Prostate gland (tissue), 2 donors: ENCODE results near the gene IMPA2. TPM values are rescaled to one million over a fixed set of nuclear protein-coding genes. Genes with fewer than 3 reads are reported as not detected.

Source experiments
- DNase-seq: peaks from one replicate; pipeline ENCODE4 v3.0.0-alpha.2; 2019; ENCODE audit warnings: low spot score
- H3K27ac ChIP-seq, 2 donors: fragments of 200-600 bp; sonication (generic); 2 replicates each; pipeline ENCODE4 v1.5.1; 2017 to 2019
- H3K27me3 ChIP-seq: fragments of 200-600 bp; sonication (generic); replicated peaks from 2 replicates; pipeline ENCODE4 v1.5.1; 2019; ENCODE audit not compliant: insufficient read depth
- H3K36me3 ChIP-seq, 2 donors: fragments of 200-600 bp; sonication (generic); 1 replicate in 1 of 2; 2 replicates in 1 of 2; pipeline versions ENCODE4 v1.5.1 to v1.8.1; 2017 to 2019
- H3K4me1 ChIP-seq: fragments of 200-600 bp; sonication (generic); replicated peaks from 2 replicates; pipeline ENCODE4 v1.5.1; 2019
- H3K4me3 ChIP-seq, 2 donors: fragments of 200-600 bp; sonication (generic); 2 replicates each; pipeline ENCODE4 v1.5.1; 2017 to 2019
- H3K9me3 ChIP-seq: fragments of 200-600 bp; sonication (generic); 2 replicates; pipeline ENCODE4 v1.5.1; 2017
- CTCF ChIP-seq, 4 experiments: fragments of 200-600 bp in 2 of 4; fragments of 450-650 bp in 2 of 4; sonication (generic) in 2 of 4; IDR thresholded peaks; 1 replicate in 3 of 4; 2 replicates in 1 of 4; pipeline ENCODE4 v1.5.1; 2016 to 2019; ENCODE audit warnings: antibody characterized with exemption in 4 of 4, mild to moderate bottlenecking in 2 of 4, moderate library complexity in 2 of 4
- POLR2A ChIP-seq: fragments of 450-650 bp; IDR thresholded peaks from one replicate; pipeline ENCODE4 v1.6.1; 2016; ENCODE audit warnings: antibody characterized with exemption, mild to moderate bottlenecking
- POLR2AphosphoS5 ChIP-seq: sonication (generic); formaldehyde crosslinking; IDR thresholded peaks from one replicate; pipeline ENCODE4 v1.6.1; 2017; ENCODE audit warnings: antibody characterized with exemption
- WGBS: methylation state at CpG from one replicate; pipeline ENCODE4 v1.1.5; 2018; 5-methylcytosine and 5-hydroxymethylcytosine counted together
- intact Hi-C: fragments of 100-400 bp; cut with DNase I; formaldehyde crosslinking; loops from one replicate; pipeline ENCODE4 v1.14.2; 2022
- total RNA-seq, 2 donors: library from RNA; depleted of rRNA; stranded (reverse); fragments of >200 nt; gene quantifications; one replicate each; pipeline ENCODE4 v1.1.0, GENCODE V29; 2016

Gene IMPA2
- total RNA-seq, 2 donors from 2014 or later = 16.6 to 17.9 TPM

- no peaks in the 10 kb centered on the region for H3K4me1 ChIP-seq
- H3K36me3 ChIP-seq = no peaks in the 10 kb centered on the region
- DNase-seq = no peak
- 66% methylated on average over 7 of the region's 7 CpGs for WGBS
- H3K4me3 ChIP-seq = no peak overlapping the region
- intact Hi-C loops = loop anchor here (10.0 kb wide), 2 partner anchors 179 to 379 kb away; partner anchors contain the start of gene CHMP1B
- no peaks in the 10 kb centered on the region for H3K27me3 ChIP-seq
- TF ChIP-seq POLR2A (no peak), CTCF (IDR thresholded peaks at IDR 0.05) (no peak), POLR2AphosphoS5 (no peak)
- no peaks in the 10 kb centered on the region for H3K9me3 ChIP-seq
- no peak overlapping the region for H3K27ac ChIP-seq
Observed at GRCh38 chr18:12033643-12034025, 52.3 kb downstream of the IMPA2 start.

DNA sequence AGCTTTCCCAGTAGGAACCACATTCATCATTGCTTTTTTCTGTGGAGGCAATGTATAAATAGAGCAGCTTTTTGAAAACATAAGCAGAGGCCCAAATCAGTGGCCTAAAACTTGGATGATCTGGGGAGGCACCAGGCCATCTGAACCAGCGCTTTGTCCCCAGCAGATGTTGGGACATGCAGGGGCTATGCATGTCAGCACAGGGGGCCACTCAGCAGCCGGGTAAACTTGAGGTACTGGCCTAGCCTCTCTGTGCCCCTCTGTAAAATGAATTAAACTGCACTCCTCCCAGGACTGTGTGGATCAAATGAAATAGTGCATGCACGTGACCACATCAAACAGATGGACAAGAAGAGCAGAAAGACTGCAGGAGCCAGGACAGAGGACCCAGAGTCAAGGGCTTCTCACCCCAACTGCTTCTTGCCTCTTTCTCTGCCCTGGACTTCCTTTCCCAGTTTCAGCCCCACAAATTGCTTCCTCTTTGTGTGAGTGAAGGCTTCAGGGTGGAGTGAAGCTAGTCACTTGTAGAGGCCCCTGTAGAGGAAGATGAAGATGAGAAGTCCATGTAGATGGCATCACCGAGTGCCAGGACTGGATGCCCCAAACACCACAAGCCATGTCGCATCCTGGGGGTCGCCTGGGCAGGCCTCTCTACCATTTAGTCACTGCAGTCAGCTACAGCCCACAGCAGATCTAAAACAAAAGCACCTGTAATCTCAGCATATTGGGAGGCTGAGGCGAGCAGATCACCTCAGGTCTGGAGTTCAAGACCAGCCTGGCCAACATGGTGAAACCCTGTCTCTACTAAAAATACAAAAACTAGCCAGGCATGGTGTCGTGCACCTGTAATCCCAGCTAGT, 53.2 kb downstream of the IMPA2 start:
- intact Hi-C loops = loop anchor here (5.0 to 10.0 kb wide), 5 partner anchors 37 to 380 kb away; partner anchors contain the start of gene CHMP1B
- Histone ChIP-seq H3K27me3 (no peaks in the 10 kb centered on the region), H3K9me3 (no peaks in the 10 kb centered on the region), H3K36me3 (no peaks in the 10 kb centered on the region), H3K4me1 (no peaks in the 10 kb centered on the region), H3K27ac (no peak overlapping the region), H3K4me3 (no peak overlapping the region)
- TF ChIP-seq POLR2A = no peak
- no peak for TF ChIP-seq CTCF (IDR thresholded peaks at IDR 0.05)
- TF ChIP-seq POLR2AphosphoS5 = no peak
- 88% methylated on average over 8 of the region's 8 CpGs for WGBS
- no peak for DNase-seq

- Histone ChIP-seq H3K4me1 (no peaks in the 10 kb centered on the region), H3K4me3 (no peak overlapping the region), H3K27me3 (no peaks in the 10 kb centered on the region), H3K27ac (no peak overlapping the region), H3K36me3 (no peaks in the 10 kb centered on the region), H3K9me3 (no peaks in the 10 kb centered on the region)
- no peak for DNase-seq
- TF ChIP-seq POLR2A (no peak), CTCF (IDR thresholded peaks at IDR 0.05) (no peak), POLR2AphosphoS5 (no peak)
- 58% methylated on average over 6 of the region's 6 CpGs for WGBS
- intact Hi-C loops = loop anchor here (5.0 to 10.0 kb wide), 5 partner anchors 38 to 381 kb away; partner anchors contain the start of gene CHMP1B
Observed at GRCh38 chr18:12035481-12035880, 54.2 kb downstream of the IMPA2 start.

GRCh38 chr18:12036201-12036751, 55.0 kb downstream of the IMPA2 start:
- H3K4me1 ChIP-seq = no peaks in the 10 kb centered on the region
- no peak overlapping the region for H3K27ac ChIP-seq
- H3K4me3 ChIP-seq = no peak overlapping the region
- H3K27me3 ChIP-seq = no peaks in the 10 kb centered on the region
- intact Hi-C loops = loop anchor here (5.0 to 10.0 kb wide), 5 partner anchors 39 to 381 kb away; partner anchors contain the start of gene CHMP1B
- 70% methylated on average over 8 of the region's 9 CpGs for WGBS
- DNase-seq = no peak
- no peaks in the 10 kb centered on the region for H3K36me3 ChIP-seq
- TF ChIP-seq POLR2AphosphoS5 (no peak), POLR2A (no peak), CTCF (IDR thresholded peaks at IDR 0.05) (no peak)
- H3K9me3 ChIP-seq = no peaks in the 10 kb centered on the region
